ENCODE measurements around the gene CFAP210.
"Not testable (repeated sequence)": the region's sequence is repeated elsewhere in the genome, so short reads cannot be mapped to it uniquely, and the experiment has no call there.

- not testable (repeated sequence) for TF ChIP-seq EZH2 (IDR thresholded peaks at IDR 0.05)
- TF ChIP-seq, protein P1, sequence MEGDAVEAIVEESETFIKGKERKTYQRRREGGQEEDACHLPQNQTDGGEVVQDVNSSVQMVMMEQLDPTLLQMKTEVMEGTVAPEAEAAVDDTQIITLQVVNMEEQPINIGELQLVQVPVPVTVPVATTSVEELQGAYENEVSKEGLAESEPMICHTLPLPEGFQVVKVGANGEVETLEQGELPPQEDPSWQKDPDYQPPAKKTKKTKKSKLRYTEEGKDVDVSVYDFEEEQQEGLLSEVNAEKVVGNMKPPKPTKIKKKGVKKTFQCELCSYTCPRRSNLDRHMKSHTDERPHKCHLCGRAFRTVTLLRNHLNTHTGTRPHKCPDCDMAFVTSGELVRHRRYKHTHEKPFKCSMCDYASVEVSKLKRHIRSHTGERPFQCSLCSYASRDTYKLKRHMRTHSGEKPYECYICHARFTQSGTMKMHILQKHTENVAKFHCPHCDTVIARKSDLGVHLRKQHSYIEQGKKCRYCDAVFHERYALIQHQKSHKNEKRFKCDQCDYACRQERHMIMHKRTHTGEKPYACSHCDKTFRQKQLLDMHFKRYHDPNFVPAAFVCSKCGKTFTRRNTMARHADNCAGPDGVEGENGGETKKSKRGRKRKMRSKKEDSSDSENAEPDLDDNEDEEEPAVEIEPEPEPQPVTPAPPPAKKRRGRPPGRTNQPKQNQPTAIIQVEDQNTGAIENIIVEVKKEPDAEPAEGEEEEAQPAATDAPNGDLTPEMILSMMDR (IDR thresholded peaks at IDR 0.05) = not testable (repeated sequence)
Observed at GRCh38 chr2:169596546-169596945, 97.7 kb downstream of the CFAP210 start.
